Body of pancreas (tissue), 4 donors: ENCODE results near the gene RABEP1. TPM values are rescaled to one million over a fixed set of nuclear protein-coding genes. Genes with fewer than 3 reads are reported as not detected.

Source experiments
- ATAC-seq: fragments of 150-250 bp; one replicate; pipeline ENCODE4 v1.9.1; 2016
- DNase-seq, 4 donors: peaks; one replicate each; pipeline ENCODE4 v3.0.0-alpha.2; 2019
- H3K27ac ChIP-seq, 4 donors: fragments of 200-600 bp; sonication (generic); 1 replicate in 3 of 4; 2 replicates in 1 of 4; pipeline versions ENCODE4 v1.5.1 to v1.6.1; 2016 to 2019; ENCODE audit warnings: mild to moderate bottlenecking in 1 of 4, mixed read lengths in 1 of 4, moderate library complexity in 1 of 4
- H3K27me3 ChIP-seq, 2 donors: fragments of 200-600 bp; sonication (generic); one replicate each; pipeline ENCODE4 v1.6.0; 2016; ENCODE audit warnings: mild to moderate bottlenecking in 1 of 2
- H3K36me3 ChIP-seq, 2 donors: fragments of 200-600 bp; sonication (generic); replicated peaks in 1 of 2; 2 replicates each; pipeline ENCODE4 v1.5.1; 2016; ENCODE audit warnings: low read depth in 2 of 2; ENCODE audit not compliant: insufficient read depth in 1 of 2
- H3K4me1 ChIP-seq: fragments of 200-600 bp; sonication (generic); one replicate; pipeline ENCODE4 v1.6.0; 2016
- H3K4me3 ChIP-seq, 2 donors: fragments of 200-600 bp; sonication (generic); 1 replicate in 1 of 2; 2 replicates in 1 of 2; pipeline ENCODE4 v1.5.1; 2016 to 2019
- H3K9me3 ChIP-seq, 3 donors: fragments of 200-600 bp; sonication (generic); 1 replicate in 2 of 3; 2 replicates in 1 of 3; pipeline ENCODE4 v1.5.1; 2016
- POLR2A ChIP-seq, 3 donors: fragments of 450-650 bp; IDR thresholded peaks; one replicate each; pipeline ENCODE4 v1.6.1; 2016; ENCODE audit warnings: antibody characterized with exemption in 3 of 3, mild to moderate bottlenecking in 2 of 3
- WGBS, 2 donors: methylation state at CpG; one replicate each; pipeline ENCODE4 v1.1.5; 2017; 5-methylcytosine and 5-hydroxymethylcytosine counted together
- intact Hi-C: fragments of 100-400 bp; cut with DNase I; formaldehyde crosslinking; loops from one replicate; pipeline ENCODE4 v1.15.1; 2023
- total RNA-seq, 2 donors: library from RNA; depleted of rRNA; stranded (reverse); fragments of >200 nt; gene quantifications; one replicate each; pipeline ENCODE4 v1.1.0, GENCODE V29; 2016
- TF ChIP-seq, protein P1 (sequence below), 7 experiments: fragments of 450-650 bp in 4 of 7; fragments of 200-600 bp in 3 of 7; sonication (generic) in 3 of 7; IDR thresholded peaks; one replicate each; pipeline ENCODE4 v1.5.1; 2016 to 2019; ENCODE audit warnings: antibody characterized with exemption in 7 of 7

RABEP1 gene
- total RNA-seq, 2 donors from 2014 or later: 14.5 to 17.1 TPM

DNA sequence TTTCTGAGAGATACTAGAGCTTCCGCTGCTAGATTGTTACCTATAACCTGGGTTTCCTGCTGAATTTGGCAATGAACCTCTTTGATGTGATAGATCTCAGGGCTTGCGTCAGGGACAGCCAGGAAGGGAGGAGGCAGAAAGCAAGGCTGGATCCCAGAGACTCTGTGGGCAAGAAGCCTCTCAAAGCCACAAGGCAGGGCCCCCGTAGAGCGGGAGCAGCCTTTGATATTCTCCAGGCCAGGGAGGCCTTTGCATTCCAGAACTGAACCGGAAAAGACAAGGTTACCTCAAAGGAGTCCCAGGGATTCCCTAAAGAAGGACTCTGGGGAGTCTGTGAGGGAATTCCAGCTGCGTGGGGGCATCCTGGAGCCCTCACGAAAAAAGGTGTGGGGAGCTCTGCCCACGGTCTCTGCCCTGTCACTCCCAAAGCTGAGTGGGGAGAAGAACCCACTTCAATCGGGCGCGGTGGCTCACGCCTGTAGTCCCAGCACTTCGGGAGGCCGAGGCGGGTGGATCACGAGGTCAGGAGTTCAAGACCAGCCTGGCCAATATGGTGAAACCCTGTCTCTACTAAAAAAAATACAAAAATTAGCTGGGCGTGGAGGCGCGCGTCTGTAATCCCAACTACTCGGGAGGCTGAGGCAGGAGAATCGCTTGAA is 33.1 kb upstream of the RABEP1 start:
- H3K4me3 ChIP-seq: no peak overlapping the region
- no peaks in the 10 kb centered on the region for H3K36me3 ChIP-seq
- TF ChIP-seq POLR2A (IDR thresholded peaks at IDR 0.05): no peak
- TF ChIP-seq, protein P1, sequence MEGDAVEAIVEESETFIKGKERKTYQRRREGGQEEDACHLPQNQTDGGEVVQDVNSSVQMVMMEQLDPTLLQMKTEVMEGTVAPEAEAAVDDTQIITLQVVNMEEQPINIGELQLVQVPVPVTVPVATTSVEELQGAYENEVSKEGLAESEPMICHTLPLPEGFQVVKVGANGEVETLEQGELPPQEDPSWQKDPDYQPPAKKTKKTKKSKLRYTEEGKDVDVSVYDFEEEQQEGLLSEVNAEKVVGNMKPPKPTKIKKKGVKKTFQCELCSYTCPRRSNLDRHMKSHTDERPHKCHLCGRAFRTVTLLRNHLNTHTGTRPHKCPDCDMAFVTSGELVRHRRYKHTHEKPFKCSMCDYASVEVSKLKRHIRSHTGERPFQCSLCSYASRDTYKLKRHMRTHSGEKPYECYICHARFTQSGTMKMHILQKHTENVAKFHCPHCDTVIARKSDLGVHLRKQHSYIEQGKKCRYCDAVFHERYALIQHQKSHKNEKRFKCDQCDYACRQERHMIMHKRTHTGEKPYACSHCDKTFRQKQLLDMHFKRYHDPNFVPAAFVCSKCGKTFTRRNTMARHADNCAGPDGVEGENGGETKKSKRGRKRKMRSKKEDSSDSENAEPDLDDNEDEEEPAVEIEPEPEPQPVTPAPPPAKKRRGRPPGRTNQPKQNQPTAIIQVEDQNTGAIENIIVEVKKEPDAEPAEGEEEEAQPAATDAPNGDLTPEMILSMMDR (IDR thresholded peaks at IDR 0.05): no peak
- DNase-seq (no peak), ATAC-seq (no peak)
- H3K27me3 ChIP-seq: no peaks in the 10 kb centered on the region
- WGBS, 2 donors: 61 to 73% methylated on average over 18 to 22 of the region's 22 CpGs
- no peaks in the 10 kb centered on the region for H3K9me3 ChIP-seq
- no peak overlapping the region for H3K27ac ChIP-seq
- H3K4me1 ChIP-seq: no peaks in the 10 kb centered on the region
- intact Hi-C loops: no loop called here

DNA sequence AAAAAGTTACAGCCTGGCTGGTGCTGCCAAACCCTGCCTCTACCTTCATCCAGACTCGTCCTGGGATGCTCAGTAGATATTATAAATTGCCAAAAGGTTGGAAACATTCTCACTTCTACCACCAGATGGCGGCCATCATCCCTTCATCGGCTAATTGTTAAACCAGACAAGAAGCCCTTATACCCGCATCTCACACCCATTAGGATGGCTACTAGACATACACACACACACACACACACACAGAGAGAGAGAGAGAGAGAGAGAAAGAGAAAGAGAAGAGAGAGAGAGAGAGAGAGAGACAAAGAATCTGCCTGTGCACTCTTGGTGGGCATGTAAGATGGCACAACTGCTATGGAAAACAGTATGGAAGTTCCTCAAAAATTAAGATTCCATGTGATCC is 32.5 kb upstream of the RABEP1 start:
- no peak overlapping the region for H3K4me3 ChIP-seq
- 0 to 2% methylated on average over 4 of the region's 4 CpGs for WGBS, 2 donors
- intact Hi-C loops: loop anchor here (10.0 kb wide), 1 partner anchor 185 kb away; the partner anchor contains the start of gene C1QBP
- no peak for TF ChIP-seq POLR2A (IDR thresholded peaks at IDR 0.05)
- TF ChIP-seq, protein P1 (IDR thresholded peaks at IDR 0.05): peak; percentile 24 to 82 (median 63)
- no peak overlapping the region for H3K27ac ChIP-seq
- no peaks in the 10 kb centered on the region for H3K27me3 ChIP-seq
- no peaks in the 10 kb centered on the region for H3K9me3 ChIP-seq
- ATAC-seq: peak; percentile 75
- H3K36me3 ChIP-seq: no peaks in the 10 kb centered on the region
- peak; percentile 61 to 72 (median 64) for DNase-seq
- no peaks in the 10 kb centered on the region for H3K4me1 ChIP-seq

DNA sequence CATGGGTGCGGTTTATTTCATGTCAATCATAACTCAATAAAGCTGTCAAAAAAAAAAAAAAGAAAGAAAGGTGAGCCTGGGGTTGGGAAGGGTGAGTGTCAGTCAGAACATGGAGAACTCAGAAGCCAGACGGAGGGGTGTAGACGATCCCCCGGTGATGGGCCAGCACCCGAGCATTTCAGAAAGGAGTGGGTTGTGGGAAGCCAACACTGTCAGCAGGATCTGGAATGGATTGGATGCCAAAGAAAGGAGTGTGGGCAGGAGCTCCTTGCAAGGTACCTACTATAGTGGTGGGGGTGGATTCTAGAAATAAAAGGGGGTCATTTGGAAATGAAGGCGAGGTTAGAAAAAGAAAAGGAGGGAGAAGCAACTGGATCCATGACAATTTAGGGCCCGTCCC is 27.7 kb upstream of the RABEP1 start:
- Histone ChIP-seq H3K4me3 (no peak overlapping the region), H3K36me3 (no peaks in the 10 kb centered on the region), H3K27me3 (no peaks in the 10 kb centered on the region), H3K9me3 (no peaks in the 10 kb centered on the region), H3K27ac (no peak overlapping the region), H3K4me1 (no peaks in the 10 kb centered on the region)
- TF ChIP-seq, protein P1 (IDR thresholded peaks at IDR 0.05): no peak
- TF ChIP-seq POLR2A (IDR thresholded peaks at IDR 0.05): no peak
- 75 to 76% methylated on average over 7 of the region's 7 CpGs for whole genome bisulfite sequencing, 2 donors
- ATAC-seq: no peak
- intact Hi-C loops: loop anchor here (10.0 kb wide), 1 partner anchor 180 kb away; the partner anchor contains the start of gene C1QBP
- no peak for DNase-seq

DNA sequence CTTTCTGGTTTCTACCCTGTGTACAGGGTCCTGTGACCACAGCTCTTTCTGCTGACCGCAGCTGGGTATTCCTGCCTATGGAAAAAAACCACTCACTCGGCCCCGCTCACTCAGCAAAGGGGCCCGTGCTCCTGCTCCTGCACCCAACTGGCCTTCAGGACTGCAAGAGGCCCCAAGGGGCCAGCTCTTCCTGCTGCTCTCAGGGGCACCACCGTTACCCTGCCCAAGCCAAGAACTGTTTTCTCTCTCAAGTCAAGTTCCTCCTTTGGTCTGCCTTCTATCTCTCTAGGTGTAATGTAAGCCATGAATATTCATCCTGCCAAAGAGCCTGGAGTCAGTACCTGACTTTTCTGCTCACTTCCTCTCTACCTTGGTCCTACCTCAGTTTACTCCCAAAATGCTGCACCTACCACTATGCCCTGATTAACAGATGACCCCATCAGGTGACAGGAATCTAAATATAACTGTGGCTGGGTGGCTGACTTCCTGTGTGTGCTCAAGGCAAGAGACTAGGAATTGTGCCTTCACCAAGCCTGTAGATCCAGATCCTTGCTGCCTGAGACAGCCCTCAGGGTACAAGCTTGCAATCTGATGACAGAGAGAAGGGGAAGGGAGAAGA is 27.1 kb upstream of the RABEP1 start:
- Histone ChIP-seq H3K9me3 (no peaks in the 10 kb centered on the region), H3K36me3 (no peaks in the 10 kb centered on the region), H3K27ac (no peak overlapping the region), H3K4me3 (no peak overlapping the region), H3K4me1 (no peaks in the 10 kb centered on the region), H3K27me3 (no peaks in the 10 kb centered on the region)
- no peak for TF ChIP-seq POLR2A (IDR thresholded peaks at IDR 0.05)
- TF ChIP-seq, protein P1 (IDR thresholded peaks at IDR 0.05): no peak
- 67 to 76% methylated on average over 5 of the region's 5 CpGs for WGBS, 2 donors
- DNase-seq (peak in 1 of 4 donors; percentile 13), ATAC-seq (no peak)
- intact Hi-C loops: loop anchor here (10.0 kb wide), 1 partner anchor 180 kb away; the partner anchor contains the start of gene C1QBP
